Left lung (tissue), 10 donors: Measurements from ENCODE around the gene ZNF90. TPM values are rescaled to one million over a fixed set of nuclear protein-coding genes. Genes with fewer than 3 reads are reported as not detected.
A peak's percentile ranks its signal among the peaks of the same experiment; 100 is the strongest.

Experiments used
- ATAC-seq: fragments of 200-7000 bp; cut with Tn5 transposase; one replicate; pipeline ENCODE4 v1.9.1; 2020; ENCODE audit warnings: moderate library complexity
- DNase-seq, 4 donors: peaks; one replicate each; pipeline ENCODE4 v3.0.0-alpha.2; 2013 to 2020
- H3K27ac ChIP-seq, 2 donors: fragments of 200-600 bp; sonication (generic) in 1 of 2; one replicate each; pipeline versions ENCODE4 v1.5.0 to v1.8.0; 2020 to 2021
- H3K27me3 ChIP-seq, 2 donors: fragments of 200-600 bp; sonication (generic) in 1 of 2; one replicate each; pipeline versions ENCODE4 v1.5.0 to v1.8.0; 2020 to 2021
- H3K36me3 ChIP-seq, 2 donors: fragments of 200-600 bp; sonication (generic) in 1 of 2; one replicate each; pipeline versions ENCODE4 v1.5.0 to v1.8.0; 2020 to 2021
- H3K4me1 ChIP-seq, 2 donors: fragments of 200-600 bp; one replicate each; pipeline ENCODE4 v1.8.0; 2021
- H3K4me3 ChIP-seq, 2 donors: fragments of 200-600 bp; sonication (generic) in 1 of 2; one replicate each; pipeline versions ENCODE4 v1.5.0 to v1.8.0; 2020 to 2021; ENCODE audit warnings: mild to moderate bottlenecking in 1 of 2
- H3K9me3 ChIP-seq, 2 donors: fragments of 200-600 bp; sonication (generic) in 1 of 2; one replicate each; pipeline versions ENCODE4 v1.5.0 to v1.8.0; 2020 to 2021
- CTCF ChIP-seq, 2 donors: fragments of 200-600 bp; sonication (generic) in 1 of 2; IDR thresholded peaks; one replicate each; pipeline versions ENCODE4 v1.5.0 to v1.8.0; 2021; ENCODE audit warnings: antibody characterized with exemption in 2 of 2
- intact Hi-C, 2 donors: fragments of 100-400 bp; cut with DNase I; formaldehyde crosslinking; loops; one replicate each; pipeline versions ENCODE4 v1.11.2 to v1.14.2; 2022
- polyA plus RNA-seq, 6 donors: library from polyadenylated mRNA; unstranded; fragments of 120-200 nt; gene quantifications; one replicate each; pipeline ENCODE4 v1.2.1, GENCODE V29; 2013; ENCODE audit not compliant: insufficient read length in 6 of 6
- total RNA-seq, 2 donors: library from RNA; stranded (reverse); fragmentation: NEBNext Ultra II Directional; extraction: Animal tissue kit (Norgen Biotek cat#: 25700); gene quantifications; one replicate each; pipeline ENCODE4 v1.2.1, GENCODE V29; 2021
- donor health status: DM: no; HTN: yes; CAD: no.
- donor health status: DM: no; HTN: no; CAD: no.

Gene ZNF90
- total and polyA plus RNA-seq, 8 donors, result 4.3 to 37.3 (median 32.7) TPM

- no peak for DNase-seq
- no peak for ATAC-seq
- H3K36me3 ChIP-seq, result no peaks in the 10 kb centered on the region
- H3K9me3 ChIP-seq, result peaks cover 0 to 13% of the 10 kb centered on the region in 2 donors
- TF ChIP-seq CTCF (IDR thresholded peaks at IDR 0.05), result no peak
- intact Hi-C loops, result no loop called here
- H3K27me3 ChIP-seq, result no peaks in the 10 kb centered on the region
- no peaks in the 10 kb centered on the region for H3K4me1 ChIP-seq
- H3K27ac ChIP-seq, result no peak overlapping the region
- H3K4me3 ChIP-seq, result no peak overlapping the region
These were observed 75.5 kb downstream of the ZNF90 start for GRCh38 chr19:20153281-20153680.

- Histone ChIP-seq H3K4me3 (no peak overlapping the region), H3K27ac (no peak overlapping the region), H3K9me3 (peaks cover 0 to 13% of the 10 kb centered on the region in 2 donors), H3K36me3 (no peaks in the 10 kb centered on the region), H3K27me3 (no peaks in the 10 kb centered on the region), H3K4me1 (no peaks in the 10 kb centered on the region)
- intact Hi-C loops, result no loop called here
- no peak for DNase-seq
- no peak for ATAC-seq
- no peak for TF ChIP-seq CTCF (IDR thresholded peaks at IDR 0.05)
These were observed 76.8 kb downstream of the ZNF90 start for GRCh38 chr19:20154636-20155035.

DNA sequence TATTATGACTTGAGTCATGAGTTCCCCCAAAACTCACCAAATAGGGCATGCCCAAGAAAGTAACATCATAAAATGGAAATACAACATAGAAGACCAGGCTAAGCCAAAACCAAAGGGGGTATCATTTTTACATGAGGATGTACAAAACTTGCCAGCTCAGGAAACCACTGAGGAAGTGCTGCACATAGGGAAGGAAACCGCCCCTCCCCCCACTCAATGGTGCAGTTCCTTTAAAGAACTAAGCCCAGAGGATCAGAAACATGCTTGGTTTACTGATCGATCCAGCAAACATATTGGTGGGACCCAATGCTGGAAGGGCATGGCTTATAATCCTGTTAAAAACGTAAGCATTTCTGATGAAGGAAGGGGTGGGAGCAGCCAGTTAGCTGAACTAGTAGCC lies 85.0 kb downstream of the ZNF90 start:
- Histone ChIP-seq H3K27ac (no peak overlapping the region), H3K4me3 (no peak overlapping the region), H3K27me3 (no peaks in the 10 kb centered on the region), H3K9me3 (peaks cover 0 to 19% of the 10 kb centered on the region in 2 donors), H3K36me3 (no peaks in the 10 kb centered on the region), H3K4me1 (peaks cover 0 to 12% of the 10 kb centered on the region in 2 donors)
- DNase-seq (no peak), ATAC-seq (no peak)
- intact Hi-C loops, result no loop called here
- no peak for TF ChIP-seq CTCF (IDR thresholded peaks at IDR 0.05)

DNA sequence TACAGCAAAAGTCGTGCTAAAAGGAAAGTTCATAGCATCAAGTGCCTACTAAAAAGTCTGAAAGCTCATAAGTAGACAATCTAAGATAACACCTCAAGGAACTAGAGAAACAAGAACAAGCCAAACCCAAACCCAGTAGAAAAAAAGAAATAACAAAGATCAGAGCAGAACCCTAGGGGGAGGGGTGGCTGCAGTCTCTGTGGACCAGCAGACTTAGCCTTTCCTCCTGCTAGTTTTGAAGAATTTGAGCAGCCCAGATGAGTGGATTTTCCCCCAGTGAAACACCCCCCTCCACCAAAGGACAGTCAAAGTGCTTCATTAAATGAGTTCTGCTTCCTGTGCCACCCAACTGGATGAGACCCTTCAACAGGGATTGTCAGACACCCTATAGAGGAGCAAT lies 86.7 kb downstream of the ZNF90 start:
- Histone ChIP-seq H3K27me3 (no peaks in the 10 kb centered on the region), H3K4me3 (no peak overlapping the region), H3K27ac (no peak overlapping the region), H3K9me3 (peaks cover 0 to 27% of the 10 kb centered on the region in 2 donors), H3K36me3 (no peaks in the 10 kb centered on the region), H3K4me1 (peaks cover 0 to 20% of the 10 kb centered on the region in 2 donors)
- DNase-seq (no peak), ATAC-seq (no peak)
- intact Hi-C loops, result no loop called here
- TF ChIP-seq CTCF (IDR thresholded peaks at IDR 0.05), result no peak

DNA sequence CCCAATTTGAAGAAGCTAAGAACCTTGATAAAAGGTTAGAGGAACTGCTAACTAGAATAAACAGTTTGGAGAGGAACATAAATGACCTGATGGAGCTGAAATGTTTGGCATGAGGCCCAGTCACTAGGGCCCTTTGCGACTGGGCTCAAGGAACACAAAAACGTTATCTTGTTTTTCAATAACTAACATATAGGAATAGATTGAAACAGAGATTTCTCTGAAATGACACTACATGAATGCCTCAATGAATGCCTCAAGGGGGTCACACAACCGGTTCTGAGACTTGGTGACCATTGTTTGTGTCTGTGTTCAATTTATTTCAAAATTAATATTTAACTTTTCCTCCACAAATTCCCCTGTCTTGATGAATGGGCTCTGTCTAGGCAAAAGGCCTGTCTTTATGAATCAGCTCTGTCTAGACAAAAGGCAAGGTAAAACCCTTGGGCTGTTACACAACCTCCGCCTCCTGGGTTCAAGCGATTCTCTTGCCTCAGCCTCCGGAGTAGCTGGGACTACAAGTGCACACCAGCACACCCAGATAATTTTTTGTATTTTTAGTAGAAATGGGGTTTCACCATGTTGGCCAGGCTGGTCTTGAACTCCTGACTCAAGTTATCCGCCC lies 88.3 kb downstream of the ZNF90 start:
- ATAC-seq (no peak), DNase-seq (peak in 1 of 4 donors; percentile 81)
- peaks cover 0 to 20% of the 10 kb centered on the region in 2 donors for H3K4me1 ChIP-seq
- peaks cover 0 to 31% of the 10 kb centered on the region in 2 donors for H3K9me3 ChIP-seq
- no peak overlapping the region for H3K4me3 ChIP-seq
- intact Hi-C loops, result no loop called here
- no peak overlapping the region for H3K27ac ChIP-seq
- TF ChIP-seq CTCF (IDR thresholded peaks at IDR 0.05), result no peak
- H3K27me3 ChIP-seq, result no peaks in the 10 kb centered on the region
- H3K36me3 ChIP-seq, result peaks cover 0 to 2% of the 10 kb centered on the region in 2 donors
